HG02884 (cell line): ENCODE measurements around the gene WNT11.

Source experiments
- ATAC-seq: cut with Tn5 transposase; IDR thresholded peaks from one replicate; pipeline ENCODE4 v1.9.1; 2021; ENCODE audit warnings: mild to moderate bottlenecking, moderate library complexity; ENCODE audit not compliant: unreplicated experiment

Gene WNT11

DNA sequence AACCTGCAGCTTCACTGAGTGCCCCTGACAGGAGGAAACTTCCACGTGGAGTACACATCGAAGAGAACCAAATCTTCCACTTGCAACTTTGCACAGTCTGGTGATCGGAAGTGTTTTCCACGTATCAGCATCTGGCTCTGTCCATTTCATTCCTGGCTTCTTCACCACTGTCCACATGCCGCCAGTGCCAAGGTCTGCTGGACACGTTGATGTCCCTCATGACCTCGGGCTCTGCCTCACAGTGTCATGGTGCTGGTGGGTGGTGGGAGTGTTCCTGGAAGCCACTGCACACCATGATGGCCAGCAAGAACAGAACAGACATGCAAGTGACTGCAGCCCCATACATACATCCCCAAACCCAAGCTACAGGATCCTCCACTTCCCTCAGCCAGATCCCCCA, 48.4 kb downstream of the WNT11 start:
- no peak for ATAC-seq

DNA sequence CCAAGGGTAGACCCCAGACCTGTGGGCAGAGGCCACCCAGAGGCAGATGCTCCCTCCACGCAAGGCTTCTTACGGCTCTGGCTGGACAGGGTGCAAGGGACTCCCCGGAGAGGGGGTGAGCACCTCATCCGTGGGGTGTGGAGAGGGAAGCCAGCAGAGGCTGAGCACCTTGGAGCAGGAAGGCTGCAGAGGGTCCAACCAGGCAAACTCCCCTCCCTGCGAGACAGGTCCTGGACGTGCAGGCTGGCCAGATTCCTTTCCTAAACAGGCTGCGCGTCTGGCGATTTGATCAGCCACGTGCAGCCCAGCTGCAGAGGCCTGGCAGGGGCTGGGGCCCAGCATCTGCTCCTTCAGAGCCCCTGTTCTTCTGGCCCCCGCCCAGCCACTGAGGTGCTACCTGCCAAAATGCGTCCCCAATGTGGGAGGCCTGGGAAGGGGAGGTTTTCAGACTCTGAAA, 49.3 kb downstream of the WNT11 start:
- no peak for ATAC-seq

DNA sequence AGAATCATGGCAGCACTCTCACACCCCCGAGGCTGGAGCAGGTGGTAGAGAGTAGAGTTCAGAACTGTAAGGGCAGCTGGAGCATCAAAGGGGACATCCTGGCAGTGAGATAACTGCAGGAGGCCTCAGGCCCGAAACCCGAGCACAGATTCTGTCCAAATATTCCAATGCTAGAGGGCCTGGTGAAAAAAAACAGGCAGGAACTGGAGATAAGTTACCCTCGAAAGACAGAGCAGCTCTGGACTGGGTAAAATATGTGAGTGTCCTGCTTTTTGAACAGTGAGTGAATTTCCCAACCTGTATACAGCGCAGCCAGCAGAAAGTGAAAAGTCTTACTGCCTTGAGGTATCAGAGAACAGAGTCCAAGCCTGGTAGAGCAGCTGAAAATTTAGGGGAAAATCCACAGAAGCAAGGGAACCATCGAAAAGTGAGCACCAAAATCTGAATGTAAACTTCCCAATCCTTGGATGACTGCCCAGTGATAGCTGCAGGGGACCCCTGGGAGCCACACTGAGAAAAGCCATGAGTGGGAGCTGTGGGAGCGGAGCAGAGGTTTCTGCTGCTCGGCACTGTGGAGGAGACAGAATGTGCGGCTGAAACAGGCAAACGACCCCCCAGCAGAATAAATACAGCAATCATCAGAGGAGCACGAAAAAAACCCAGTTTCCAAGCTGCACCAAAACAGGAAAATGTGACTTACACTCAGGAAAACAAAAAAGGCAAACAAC, 50.6 kb downstream of the WNT11 start:
- no peak for ATAC-seq

DNA sequence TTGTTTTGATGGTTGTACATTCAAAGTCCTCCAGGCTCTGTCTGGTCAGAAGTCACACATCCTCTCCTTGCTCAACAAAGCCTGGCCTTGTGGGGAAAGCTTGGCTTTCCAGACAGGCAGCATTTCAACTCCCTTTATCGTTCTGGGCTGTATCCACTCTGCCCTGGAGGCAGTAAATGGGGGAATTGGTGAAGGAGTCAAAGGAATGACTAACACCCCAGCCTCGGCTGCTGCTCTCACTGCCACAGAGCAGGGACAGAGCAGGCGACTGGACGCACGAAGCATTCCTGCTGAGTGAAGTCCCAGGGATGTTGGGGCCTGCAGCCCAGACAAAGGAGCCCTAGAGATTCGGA, 52.8 kb downstream of the WNT11 start:
- no peak for ATAC-seq

DNA sequence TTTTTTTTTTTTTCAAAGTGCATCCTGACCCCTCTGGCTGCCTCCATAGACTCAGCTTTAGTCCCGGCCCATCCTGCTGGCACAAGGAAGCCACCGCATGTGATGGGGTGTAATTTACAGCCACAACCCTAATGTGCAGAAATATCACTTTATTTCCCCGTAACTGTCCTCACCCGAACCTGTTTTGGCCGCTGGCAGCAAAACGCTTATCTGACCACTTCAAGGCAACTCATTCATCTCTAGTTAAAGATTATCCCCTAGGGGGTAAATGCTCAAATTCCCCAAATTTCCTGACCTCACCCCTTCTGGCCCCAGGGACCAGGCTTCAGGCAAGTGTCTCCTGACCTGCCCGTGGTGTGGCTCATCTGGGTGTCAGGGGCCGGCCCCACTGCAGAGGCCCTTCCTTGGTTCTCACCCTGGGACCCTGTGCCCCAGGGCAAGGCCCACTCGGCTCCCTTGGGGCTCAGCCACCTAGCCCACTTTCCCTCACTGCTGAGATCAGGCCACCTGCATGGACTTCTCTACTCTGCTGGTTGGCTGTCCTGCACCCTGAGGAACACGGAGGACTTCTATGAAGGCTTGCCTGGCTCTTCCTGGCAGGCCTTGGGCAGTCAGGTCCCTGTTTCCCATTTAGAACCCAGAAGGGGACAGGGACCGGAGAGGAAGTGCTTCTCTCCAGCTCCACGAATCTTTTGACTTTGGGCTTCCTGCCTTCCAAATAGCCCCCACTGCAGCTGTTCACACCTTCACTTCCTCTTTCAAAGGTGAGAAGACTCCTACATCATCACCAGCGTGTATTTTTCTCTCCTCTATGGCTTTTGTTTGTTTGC, 53.3 kb downstream of the WNT11 start:
- no peak for ATAC-seq

DNA sequence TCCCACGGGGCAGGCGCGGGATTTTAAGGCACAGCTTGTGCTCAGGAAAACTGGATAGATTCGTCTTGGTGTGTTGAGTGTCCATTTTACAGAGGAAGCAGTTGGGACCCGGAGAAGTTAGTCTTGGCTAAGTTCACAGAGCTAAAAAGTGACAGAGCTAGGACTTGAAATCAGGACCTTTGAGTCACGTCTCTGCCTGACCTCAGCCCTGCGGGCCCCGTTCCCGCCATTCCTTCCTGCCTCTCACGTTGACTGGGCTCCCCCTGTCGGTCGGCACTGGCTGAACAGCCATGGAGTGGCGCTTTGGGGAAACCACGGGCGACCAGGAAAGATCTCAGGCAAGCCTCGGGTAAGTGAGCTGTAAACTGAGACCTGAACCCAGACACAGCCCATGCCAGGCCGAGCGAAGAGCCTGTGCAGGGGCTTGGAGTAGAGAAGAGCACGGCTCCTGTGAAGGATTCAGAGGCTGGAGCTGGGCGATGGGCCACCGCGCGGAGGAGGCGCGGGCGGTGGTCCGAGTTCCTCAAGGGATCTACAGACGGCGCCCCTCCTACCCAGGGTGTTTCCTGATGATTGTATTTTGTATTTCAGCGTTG, 54.1 kb downstream of the WNT11 start:
- peak; percentile 59 for ATAC-seq

DNA sequence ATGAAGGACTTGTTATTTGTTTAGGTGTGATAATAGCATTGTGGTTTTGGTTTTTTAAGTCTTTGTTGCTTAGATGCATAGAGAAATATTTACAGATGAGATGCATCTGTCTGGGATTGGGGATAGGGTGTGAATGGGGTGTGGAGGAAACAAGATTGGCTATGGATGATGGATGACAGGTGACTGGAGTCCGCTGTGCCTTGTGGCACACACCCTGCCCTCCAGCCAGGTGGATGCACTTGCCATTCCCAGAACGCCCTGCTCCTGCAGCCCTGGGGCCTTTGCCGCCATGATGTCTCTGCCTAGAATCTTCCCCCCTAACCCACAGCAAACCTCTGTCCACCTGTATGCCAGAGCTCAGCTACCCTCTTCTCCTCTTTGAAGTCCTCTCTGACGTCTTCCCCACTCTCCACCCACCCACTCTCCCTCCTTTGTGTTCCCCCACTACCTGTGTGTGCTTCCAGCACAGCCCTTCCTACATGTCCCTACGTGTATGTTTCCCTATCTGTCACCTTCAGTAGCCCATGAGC, 54.7 kb downstream of the WNT11 start:
- no peak for ATAC-seq

DNA sequence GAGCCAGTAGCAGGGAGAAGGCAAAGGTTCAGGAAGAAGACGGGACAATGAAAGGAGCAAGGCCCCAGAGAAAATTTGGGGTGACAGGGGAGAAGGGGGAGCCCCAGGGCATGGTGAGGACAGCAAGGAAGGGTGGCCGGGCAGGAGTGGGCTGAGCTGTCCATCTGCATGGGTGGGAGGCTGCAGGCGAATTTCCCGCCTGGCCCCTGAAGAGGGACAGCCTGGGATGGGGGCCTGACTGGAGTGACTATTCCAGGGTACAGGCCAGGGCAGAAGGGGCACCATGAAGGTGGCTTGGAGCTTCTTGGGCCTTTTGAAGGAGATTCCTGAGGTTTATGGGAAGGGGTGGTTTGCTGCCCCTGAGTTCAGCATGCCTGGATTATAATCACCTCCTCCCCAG, 56.2 kb downstream of the WNT11 start:
- ATAC-seq, result no peak

DNA sequence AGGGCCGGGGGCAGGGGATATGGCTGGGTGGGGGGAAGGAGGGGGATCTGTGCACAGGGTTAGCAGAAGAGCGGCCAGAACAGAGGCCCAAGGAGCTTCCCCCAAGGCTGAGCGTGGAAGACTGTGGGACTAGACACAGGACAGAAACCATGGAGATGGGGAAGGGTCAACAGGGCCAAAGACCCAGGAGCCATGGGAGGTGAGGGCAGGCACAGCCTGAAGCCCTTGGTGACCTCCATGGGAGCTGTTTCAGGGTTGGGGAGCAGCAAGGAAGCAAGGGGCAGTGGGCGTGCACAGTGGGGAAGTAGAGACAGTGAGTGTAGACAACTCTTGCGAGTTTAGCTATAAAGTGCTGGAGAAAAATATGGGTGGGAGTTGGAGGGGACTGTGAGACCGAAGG, 56.6 kb downstream of the WNT11 start:
- no peak for ATAC-seq

DNA sequence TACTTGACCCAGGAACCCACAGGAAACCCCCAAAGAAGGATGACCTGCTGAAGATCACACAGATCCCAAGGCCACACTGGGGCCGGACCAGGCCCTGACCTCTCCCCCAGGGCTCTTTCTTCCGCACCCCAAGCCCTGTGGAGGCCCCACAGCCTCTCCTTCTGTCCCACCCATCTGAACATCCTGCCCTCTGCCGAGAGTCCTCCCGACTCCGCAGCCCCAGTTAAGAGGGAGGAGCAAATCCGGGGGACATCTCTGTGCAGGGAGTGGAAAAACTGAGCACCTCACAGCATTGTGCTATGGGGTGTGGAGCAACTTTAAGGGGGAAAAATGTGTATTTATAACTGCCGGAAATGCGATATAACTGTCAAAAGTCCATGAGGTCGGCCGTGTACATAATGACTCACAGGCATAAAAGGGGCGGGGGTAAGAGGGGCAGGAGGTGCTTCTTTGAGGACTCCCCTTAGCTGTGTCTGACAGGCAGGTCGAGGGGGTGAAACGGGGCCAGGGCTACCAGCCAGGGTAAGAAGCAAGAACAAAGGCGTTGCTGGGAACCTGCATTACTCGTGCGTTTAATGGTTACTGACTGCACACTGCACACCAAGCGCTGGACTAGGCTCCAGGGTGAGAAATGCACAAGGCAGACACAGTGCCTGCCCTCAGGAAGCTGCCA, 57.2 kb downstream of the WNT11 start:
- no peak for ATAC-seq

DNA sequence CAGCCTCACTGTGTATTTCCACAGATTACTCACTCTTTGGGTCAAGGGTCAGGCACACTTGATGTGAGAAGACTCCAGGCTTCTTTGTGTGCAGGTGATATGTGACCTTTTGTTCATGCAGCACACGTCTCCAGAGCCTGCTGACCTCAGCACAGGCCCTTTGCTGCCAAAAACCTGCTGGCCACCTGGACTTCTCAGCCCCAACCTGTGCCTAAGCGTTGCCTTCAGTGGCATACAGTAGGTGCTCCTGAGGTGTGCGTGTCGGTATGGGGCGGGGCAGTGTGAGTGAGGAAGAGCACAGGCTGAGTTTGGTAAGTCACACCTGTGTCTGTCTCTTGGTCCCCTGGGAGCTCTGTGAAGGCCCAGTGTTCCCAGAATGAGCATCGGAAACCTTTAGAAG, 58.1 kb downstream of the WNT11 start:
- no peak for ATAC-seq

DNA sequence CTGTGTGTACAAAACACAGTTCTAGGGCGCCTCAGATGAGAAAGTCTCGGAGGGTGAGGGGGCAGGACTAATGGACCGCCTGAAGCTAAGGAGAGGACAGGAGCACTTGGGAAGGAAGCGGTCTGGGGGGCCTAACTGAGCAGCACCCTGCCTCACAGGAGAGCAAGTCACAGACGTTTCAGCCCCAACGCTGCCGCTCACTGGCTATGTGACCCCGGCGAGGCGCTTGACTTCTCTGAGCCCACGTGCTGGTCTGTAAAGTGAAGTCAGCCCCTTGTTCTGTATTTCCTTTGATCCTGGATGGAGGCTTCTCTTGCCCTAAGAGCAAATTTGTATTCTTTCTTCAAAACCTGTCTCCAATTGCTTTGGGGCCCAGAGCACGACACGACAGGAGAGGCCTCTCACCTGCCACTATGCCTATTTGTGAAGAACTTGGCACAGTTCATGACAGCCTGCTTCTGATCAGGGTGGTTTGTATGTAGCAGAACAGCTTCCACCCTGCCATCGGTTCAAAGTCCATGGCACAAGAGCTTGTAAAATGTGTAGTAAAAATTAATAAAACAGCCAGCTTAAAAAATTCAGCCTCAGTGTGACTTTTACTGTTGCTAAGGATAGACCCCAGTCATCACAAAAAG, 59.1 kb downstream of the WNT11 start:
- no peak for ATAC-seq

DNA sequence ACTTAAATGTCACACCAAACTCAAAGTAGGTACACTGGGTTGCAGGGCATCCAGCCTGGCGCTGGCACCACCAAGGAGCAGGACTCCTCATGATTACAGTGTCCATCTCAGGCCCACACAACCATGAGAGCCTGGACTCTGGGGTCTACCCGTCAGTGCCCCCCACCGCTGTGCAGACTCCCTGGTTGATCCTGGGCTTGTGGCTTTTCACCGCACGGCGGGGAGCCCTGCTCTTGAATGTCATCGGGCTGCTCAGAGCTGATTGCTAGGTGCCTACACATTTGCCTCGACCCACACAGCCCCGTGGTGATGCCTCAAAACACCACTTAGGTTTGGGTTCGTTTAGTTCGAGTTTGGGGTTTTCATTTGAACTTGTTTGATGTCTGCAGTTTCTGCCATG, 63.0 kb downstream of the WNT11 start:
- no peak for ATAC-seq

DNA sequence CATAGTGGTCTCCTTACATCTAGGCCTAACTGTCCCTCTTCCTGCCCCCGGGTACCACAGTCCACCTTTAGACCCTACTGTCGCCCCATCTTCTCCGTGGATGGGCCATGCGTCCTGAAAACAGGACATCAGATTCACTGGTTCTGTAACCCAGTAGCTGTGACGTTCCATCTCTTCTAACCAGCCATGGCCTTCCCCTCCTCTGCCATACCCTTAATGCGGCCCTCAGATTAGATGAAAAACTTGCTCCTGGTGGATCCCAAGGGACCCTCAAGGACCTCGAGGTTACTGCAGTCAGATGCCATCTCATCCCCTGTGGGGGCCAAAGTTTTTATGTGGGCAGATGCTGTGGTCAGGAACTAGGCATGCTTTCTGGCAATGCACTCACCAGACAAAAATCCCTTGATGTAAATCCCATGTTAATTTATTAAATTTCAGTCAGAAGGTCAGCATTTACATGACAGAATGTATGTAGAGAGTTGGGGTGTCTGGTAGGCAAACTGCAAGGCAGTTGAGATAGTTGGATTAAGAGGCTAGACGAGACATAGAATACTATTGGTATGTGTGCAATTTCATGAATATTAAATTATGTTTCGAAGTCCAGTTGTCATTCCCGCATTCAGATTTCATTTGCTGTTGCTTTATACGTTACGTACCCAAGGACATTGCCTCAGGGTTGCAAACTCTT, 64.3 kb downstream of the WNT11 start:
- no peak for ATAC-seq

DNA sequence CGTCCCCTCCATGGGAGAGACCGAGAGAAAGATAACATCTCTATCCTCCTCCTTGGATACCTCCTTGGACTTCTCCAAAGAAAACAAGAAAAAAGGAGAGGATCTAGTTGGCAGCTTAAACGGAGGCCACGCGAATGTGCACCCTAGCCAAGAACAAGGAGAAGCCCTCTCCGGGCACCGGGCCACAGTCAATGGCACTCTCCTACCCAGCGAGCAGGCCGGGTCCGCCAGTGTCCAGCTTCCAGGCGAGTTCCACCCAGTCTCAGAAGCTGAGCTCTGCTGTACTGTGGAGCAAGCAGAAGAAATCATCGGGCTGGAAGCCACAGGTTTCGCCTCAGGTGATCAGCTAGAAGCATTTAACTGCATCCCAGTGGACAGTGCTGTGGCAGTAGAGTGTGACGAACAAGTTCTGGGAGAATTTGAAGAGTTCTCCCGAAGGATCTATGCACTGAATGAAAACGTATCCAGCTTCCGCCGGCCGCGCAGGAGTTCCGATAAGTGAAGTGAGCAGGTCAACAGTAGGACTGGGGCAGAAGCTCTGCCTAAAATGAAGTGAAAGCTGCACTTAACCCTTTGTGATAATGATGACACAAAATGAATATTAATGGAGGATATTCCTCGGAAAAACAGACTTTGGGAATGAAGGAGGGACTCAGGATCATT, 65.3 kb downstream of the WNT11 start:
- no peak for ATAC-seq

DNA sequence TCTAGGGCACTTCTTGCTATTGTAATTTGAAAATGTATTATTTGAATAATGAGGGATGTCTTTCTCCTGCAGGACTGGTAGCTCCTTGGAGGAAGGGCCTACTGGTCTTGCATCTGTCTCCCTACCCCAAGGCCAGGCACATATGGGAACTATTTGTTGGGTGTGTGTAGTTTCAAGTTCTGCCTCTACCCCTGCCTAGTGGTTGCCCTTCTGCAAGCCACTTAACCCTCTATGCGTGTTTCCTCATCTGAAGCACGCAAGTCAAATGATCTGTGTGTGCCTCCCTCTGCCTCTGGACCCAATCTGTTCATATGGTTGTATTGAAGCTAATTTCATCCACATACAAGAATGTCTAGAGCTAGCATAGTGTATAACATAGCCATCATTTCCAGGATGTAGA, 67.0 kb downstream of the WNT11 start:
- ATAC-seq, result no peak
